ENCODE measurements around the gene KRT3.

Gene KRT3

DNA sequence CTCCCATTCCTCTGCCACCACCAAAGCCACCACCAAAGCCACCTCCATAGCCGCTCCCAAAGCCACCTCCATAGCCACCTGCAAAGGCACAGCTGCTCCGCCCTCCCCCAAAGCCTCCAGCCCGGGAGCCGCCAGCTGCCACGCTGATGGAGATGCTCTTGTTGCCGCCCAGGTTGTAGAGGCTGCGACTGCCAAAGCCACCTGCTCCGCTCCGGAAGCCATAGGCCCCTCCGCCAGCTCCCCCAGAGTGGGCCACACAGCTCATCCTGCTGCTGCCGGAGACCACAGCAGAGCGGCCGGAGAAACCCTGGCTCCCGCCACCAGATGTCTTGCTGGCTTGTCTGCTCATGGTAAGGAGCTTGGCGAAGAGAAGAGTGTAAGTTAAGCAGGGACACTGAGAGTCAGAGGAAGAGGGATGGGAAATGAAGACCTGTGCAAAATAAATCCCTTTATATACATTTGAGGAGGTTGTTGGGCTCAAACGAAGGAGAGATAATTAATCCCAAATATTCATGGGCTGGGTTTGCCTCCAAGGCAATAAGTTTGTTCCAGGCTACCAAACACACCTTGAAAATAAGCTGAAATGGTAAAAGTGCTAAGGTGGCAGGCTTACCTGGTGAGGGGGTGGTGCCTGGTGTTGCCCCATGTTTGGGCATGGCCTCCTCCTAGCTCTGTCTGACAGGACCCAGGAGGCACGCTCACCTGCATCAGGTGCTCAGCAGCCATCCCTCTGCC, at the start of gene KRT3:
TSS of gene KRT3 (minus strand) at position 424 of the 735 bp plus-strand sequence. CDS start at position 349, 75 bp downstream.
- no peak for FAIRE-seq

DNA sequence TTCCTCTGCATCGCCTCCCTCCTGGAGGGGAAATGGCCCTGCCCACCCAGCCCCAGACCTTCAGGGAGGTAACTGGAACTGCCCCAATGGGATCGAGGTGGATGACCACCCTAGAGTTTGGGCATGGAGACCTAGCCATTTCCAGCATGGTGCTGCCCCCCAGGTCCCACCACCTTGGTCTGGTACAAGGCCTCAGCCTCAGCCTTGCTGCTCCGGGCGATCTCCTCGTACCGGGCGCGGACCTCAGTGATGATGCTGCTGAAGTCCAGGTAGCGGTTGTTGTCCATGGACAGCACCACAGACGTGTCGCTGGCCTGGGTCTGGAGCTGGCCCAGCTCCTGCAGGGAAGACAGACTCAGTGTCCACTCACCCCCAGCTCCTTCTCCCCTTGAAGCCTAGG, 48.5 kb upstream of the KRT3 start:
- FAIRE-seq: no peak

DNA sequence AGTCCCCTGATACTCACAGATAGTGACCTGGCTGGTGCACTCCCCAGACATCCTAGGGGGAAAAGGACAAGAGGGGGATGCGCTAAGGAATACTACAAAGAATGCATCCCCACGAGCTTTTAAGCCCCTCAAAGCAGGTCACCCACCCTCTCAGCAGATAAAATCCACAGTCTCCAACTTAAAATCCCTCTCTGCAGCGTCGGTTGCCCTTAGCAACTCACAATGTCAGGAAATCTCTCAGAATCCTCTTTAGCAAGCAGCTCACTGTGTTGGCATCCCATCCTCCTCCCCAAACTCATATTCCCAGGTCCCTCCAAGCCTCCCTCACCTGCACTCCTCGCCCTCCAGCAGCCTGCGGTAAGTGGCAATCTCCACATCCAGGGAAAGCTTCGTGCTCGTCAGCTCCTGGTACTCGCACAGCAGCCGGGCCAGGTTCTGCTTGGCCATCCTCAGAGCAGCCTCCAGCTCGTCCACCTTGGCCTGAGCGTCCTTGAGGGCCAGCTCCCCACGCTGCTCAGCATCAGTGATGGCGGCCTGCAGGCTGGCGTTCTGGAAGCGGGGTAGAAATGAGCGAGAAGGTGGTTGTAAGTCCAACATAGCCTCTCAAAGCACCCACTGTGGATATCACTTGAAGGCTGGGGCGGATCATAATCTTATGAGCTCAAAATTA, 43.7 kb upstream of the KRT3 start:
- no peak for FAIRE-seq

DNA sequence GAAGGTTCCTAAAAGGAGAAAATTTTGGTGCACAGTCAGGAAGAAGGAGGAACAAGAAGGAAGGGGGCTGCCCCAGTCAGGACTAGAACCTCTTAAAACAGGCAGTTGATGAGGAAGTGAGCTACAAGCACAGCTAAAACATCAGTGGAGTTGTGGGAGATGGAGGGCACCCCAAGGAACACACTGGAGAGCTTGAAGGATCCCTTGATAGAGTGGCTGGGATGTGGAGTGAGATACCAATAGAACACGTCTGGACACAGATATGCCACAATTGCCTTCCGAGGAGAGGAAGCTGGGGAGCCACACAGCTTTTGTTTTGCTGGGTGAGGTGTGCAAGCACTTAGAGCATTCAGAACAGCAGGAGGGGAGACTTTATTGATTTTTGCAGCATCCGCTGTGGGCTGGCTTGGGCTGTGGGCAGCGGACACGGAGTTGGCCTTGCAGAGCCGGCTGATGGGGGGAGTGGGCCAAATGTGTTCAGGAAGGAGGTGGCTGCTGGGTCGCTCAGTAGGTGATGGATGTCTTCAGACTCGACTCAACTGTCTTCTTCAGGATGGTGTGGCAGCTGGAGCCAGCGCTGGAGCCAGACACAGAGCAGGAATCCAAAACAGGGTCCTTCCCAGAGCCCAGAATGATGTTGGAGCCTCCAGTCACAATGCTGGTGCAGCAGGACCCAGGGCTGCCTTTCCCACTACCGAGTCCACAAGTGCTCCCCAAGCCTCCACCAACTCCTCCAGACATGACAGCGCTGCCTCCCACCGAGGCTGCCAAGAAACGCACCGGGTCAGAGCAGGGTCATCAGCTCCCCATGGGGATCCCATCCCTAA, 42.9 kb upstream of the KRT3 start:
- FAIRE-seq: no peak

DNA sequence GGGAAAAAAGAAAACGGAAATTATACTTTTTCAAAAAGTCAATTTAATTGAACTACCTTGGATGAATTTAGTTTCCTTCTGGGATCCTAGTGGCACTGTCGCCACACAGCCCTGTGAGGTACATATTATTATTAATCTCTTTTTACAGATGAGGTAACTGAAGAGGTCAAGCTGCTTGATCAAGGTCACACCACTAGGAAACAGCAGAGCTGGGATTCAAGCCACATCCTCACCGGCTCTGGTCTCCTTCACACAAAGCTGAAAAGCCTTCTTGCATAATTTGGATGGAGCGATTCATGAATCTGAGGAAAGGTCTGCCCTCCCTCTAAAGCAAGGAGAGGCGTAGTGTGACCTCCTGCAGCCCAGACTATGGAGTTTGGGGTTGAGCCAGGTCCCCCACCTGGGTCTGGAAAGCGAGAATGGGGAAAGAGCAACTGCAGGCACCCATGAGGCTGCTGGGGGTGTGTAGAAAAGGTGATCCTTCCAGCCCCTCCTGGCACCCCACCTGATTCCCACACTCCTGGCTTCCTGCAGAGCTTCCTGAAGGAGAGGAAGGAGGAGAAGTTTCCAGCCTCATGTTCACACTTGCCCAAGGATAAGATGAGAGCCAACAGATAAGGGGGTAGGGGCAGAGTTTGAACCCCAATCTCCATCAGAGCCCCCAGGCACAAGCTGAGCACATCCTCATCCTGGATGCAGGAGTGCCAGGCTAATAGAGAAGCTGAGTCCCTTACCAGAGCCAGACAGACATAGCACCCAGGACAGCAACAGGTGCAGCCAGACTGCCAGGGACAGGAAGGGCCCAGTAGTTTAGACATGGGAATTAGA, 42.1 kb upstream of the KRT3 start:
- no peak for FAIRE-seq

DNA sequence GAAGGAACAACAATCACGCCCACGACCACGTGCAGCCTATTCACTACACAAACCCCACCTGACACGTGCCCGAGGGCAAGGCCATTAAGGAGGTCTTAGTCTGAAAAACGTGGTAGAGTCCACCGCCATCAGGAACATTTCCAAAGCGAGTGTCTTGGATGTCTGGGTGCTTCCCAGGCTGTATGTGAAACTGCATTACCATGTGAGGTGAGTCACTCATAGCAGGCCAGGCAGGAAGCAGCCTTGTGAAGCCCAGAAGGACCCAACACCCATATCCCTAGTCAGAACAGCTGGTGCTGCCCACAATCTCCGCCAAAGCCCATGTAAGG, 41.5 kb upstream of the KRT3 start:
- FAIRE-seq: no peak

DNA sequence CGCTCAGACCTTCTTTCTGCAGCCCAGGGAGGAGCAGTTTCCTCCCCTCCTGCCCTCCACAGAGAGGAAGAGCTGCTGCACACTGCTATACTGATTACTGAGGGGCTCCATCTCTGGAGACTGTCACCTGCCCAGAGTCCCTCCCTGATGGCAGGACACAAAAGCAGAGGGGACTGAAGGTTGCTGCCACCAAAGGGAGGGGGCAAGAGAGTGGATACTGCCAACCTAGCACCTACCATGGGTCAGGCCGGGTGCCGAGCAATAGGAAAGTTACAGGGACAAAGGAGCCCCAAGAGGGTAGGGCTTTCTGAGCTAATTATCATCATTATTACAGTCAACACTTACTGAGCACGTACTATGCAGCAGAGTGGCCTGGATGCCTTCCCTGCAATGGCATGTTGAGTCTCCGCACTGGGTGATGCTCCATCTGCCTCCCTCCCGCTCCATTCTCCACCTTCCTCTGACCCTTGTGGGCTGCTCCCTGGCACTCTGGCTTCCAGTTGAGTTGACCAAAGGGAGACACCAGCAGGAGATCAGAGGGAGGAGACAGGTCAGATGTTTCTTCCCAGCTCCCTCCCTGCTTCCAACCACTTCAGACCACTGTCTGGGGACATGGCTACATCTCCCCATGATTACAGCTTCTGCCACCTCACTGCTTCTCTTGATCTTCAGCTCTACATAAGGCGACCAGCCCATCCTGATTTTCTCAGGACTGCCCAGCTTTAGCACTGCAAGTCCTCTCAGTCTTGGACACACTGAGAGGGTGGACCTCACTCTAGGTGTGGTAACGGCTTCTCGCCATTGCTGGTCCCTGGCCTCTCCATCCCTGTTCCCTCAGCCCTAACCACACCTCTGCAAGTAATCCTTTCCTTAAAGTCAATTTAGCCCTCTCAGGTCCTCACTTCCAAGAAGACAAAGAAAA, 40.8 kb upstream of the KRT3 start:
- no peak for FAIRE-seq

DNA sequence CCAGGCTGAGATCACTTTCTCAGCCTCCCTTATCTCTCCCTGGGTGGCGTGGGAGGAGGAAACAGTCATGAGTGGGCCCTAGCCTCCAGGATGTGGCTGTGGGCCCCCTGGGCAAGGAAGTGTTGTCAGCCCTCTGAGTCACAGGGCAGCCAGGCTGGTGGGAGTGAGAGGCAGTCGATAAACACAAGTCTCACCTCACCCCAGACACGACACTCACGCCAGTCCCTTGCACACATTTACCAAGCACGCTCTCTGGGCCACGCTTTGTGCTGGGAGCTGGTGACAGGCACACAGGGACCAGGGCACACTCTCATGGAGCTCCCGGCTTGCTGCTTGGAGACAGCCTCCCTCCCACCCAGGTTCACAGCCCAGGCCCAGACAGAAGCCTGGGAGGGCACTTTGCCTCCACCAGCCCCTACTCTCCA, 40.1 kb upstream of the KRT3 start:
- no peak for FAIRE-seq

DNA sequence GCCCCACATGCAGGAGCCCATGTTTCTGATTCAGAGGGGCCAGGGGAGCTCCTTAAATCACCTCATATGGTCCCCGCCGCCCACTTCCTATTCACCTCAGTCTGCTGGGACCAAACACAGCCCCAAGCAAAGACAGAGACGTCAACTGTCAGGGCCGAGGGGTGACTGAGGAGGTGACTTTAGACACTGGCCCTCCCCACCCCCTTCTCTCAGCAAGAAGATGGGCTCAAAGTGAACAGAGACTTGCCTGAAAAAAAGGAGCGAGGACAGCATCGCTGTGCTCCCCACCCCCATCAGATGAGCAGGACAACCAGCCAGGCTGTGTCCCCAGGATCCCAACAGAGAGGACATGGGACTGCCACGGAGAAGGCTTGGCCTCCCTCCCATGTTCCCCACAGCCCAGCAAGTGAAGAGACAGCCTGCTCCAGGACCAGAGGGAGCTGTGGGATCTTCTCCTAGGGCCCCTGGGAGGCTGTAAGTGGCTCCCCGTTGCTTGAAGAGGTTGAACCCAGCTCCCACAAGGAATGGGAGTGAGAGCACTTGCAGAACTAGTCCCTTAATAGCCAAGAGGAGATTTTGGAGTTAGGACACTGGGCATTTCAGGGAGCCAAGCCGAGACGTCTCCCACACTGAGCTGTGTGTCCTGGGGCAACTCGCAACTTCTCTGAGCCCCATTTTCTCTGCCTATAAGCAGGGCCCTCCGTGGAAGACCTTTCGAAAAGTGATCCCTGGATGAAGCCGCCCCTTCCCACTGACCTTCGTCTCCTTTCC, 39.5 kb upstream of the KRT3 start:
- no peak for FAIRE-seq

DNA sequence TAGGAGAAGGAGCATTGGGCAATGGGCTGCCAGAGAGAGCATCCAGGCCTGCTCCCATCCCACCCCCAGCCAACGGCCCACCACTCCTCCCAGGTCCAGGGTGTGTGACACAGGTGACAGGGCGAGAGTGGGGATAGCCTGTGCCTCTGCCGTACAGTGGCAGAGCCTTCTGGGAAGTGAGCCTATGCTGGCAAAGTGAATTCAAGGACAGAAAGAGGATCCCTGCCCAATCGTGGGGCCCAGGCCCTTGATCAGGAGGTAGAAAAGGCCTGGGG, 38.7 kb upstream of the KRT3 start:
- no peak for FAIRE-seq

DNA sequence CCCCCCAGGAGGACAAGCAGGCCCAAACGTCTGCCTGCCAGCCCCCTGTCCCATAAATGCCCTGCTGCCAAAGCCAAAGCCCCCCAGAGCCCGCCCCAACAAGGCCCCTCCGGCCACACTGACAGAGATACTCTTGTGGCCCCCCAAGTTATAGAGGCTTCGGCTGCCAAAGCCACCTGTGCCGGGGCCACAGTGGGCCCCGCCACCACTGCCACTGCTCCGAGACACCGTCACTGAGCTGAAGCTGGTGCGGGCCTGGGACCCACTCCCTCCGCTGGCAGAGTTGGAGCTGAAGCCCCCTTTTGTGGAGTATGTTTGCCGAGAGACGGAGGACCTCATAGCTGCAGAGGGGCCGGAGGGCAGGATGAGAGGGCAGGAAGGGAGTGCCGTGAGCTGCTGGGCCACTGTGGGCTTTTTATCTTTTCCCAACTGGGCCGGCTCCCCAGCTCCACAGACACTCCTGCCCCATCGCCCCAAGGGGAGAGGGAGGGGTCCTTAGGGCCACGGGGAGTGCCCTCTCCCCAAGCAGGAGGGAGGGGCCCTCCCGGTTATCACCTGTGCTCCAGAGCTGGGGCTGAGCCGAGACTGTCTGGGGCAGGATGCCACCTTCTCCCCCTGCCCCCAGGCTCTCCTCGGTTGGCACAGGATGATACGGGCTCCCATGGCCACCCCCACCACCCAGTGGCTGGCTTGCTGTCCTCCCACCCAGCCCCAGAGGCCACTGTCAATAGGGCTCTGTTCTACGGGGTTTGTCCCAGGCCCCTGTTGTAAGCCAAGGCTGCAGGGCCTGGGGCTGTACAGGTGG, 38.2 kb upstream of the KRT3 start, which contains the start of gene KRT79:
TSS of gene KRT79 (minus strand) at position 390 of the 805 bp plus-strand sequence. CDS start at position 339, 51 bp downstream.
- FAIRE-seq: no peak

DNA sequence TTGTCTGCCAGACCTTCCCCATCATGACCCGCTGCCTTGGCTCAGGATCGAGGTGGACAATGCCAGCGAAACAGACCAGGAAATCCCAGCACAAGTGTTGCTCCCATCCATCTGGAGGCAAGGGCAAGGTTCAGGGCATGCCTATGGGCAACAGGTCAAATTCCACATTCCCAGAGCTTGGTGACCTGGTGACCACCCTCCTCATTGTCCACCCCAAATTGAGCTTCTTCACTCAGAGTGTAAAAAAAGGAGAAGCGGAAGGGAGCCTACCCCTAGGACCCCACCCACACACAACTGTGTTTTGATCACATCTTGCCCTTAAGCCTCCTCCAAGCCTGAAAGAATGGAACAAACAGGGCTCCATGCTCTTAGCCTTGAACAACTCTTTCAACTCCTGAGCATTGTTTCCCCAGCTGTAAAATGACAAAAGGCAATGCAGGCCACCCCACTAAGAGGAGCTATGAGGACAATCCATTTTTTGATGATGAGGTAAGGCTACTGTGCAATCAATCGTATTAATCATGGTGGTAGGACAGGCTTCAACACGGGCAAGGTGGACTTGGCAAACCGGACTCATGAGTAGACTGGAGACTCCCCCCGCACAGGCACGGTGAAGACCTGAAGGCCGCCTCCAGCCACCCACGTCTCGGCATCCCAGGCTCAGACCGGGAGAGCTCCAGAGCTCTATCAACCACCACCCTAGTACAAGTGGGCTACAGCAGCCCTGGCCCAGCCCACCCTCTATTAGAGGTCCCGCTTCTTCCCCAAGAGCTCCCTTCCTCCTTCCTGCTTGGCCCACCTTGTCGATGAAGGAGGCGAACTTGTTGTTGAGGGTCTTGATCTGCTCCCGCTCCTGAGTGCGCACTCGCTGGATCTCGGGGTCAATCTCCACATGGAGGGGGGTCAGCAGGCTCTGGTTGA, 37.3 kb upstream of the KRT3 start:
- FAIRE-seq: no peak

DNA sequence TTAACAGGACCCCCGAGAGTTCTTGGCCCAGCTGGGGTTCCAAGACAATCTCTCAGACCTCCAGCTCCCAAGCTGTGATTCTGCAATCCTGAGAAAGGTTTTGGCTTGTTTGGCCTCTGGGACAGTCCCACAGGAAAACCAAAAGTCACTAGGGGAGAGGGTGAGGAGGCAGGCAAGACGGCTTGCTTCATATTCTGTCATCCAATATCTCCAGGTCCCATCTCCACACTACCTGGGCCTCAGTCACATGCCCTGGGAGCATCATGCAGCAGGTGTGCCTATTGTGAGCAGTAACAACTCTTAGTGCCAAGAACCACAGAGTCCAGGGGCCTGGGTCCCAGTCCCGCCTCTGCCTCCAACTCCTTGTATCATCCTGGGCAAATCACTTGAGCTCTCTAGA, 36.5 kb upstream of the KRT3 start:
- FAIRE-seq: no peak

DNA sequence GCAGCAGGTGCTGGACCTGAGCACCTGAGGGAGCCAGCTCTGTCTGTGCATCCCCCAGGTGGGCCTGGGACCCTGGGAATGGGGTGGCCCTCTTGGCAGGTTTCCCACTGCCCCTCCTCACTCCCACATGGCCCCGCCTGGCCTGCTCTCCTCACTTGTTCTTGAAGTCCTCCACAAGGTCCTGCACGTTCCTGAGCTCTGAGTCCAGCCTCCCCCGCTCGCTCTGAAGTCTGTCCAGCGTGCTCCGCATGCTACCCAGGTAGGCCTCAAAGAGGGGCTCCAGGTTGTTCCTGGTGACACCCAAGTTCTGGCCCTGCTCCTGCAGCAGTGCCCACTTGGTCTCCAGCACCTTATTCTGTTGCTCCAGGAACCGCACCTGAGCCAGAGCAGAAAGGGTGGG, 35.3 kb upstream of the KRT3 start:
- FAIRE-seq: no peak

DNA sequence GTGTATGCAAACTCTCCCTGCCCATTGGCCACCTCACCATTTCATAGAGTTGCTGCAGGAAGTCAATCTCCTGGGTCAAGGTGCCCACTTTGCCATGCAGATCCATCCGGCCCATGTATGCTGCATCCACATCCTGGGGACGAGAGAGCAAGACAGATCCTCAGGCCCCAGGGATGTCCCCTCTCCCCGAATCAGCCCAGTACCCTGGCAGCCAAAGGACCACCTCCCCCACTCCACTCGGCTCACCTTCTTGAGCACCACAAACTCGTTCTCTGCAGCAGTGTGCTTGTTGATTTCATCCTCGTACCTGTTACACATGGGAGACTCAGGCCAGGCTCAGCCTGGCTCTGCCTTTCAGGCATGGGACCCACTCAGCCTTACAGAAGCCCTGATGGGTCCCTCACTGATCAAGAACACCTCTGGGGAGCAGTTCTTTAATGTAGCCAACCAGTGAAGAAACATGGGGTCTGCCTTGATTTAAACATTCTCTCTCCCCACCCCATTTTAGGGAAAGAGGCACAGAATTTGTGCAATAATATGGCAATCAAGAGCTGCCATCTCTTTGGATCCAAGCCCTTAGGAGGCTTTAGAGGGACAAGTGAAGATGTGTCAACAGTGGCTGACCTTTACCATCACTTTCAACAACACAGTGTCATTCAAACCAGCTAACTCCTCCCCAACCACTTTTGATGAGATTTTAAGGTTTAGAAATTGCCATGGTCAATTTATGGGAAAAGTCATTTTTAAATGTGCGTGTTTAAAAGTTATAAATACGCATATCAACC, 34.3 kb upstream of the KRT3 start:
- no peak for FAIRE-seq

DNA sequence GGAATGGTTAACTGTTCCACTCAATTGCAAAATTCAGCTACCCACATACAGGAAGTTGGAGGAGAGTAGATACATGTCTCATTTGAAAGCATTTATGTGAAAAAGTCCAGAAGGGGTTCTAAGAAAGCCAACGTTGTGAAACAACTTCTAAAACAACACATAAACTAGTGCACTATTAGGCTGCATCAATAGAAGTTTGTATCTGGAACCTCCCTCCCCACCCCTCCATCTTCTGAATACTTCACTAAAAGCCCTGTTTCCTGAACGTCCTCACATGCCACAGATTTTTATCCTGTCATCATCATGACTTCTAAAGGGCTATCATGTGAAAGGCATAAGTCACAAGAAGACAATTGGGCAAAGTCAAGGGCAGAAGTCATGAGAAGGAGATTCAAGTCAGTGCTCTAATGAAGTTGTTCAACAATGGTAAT, 32.7 kb upstream of the KRT3 start:
- no peak for FAIRE-seq

DNA sequence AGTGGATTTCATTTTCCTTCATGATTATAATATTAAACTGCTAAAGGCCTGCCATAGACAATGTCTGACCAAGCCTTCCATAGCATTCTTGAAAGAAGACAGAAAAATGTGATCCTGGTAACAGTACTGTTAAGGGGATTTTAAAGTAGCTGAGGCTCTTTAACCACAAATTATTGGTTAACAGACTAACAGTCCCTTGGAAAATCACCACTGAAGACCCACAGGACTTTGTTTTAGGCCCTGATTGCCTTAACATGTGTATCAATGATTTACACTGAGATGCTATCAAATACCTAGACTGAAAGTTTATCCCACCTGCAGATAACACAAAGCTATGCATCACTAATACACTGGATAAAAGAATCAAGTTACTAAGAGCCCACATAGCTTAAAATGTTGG, 32.2 kb upstream of the KRT3 start:
- no peak for FAIRE-seq

DNA sequence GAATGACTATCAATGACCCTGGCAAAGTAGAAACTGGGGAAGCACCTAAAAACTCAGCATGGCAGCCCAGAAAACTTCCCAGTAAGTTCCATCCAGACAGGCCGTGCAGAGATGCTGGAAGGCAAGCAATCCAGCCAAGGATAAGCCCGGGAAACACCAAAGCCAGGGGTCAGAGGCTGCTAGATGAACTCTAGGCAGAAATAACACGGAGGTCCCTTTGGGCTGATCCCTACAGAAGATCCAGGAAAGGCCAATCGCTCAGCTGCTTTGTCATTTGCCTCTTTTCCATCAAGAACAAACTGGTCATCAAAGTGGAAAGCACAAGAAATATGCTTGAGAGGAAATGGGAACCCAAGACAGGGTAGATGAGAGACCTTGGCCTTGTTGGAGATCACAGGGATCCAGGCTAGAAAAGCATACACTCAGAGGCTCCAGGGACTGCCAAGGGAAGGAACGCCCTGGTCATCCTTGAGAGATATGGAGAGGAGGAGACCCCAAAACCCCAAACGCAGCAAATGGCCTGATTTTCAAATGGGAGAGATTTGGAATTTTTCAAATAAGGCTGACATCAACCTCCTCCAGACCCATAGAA, 31.7 kb upstream of the KRT3 start:
- no peak for FAIRE-seq

Measured in endometrium (tissue), 2 donors.